GM18526 (cell line): Measurements from ENCODE around the gene TSPOAP1.

Experiments used
- POLR2A ChIP-seq: IDR thresholded peaks from 3 replicates; pipeline ENCODE4 v1.6.1; 2011; ENCODE audit not compliant: insufficient read length; ENCODE audit errors: extremely low read depth

Gene TSPOAP1

GRCh38 chr17:58365980-58366595 is 37.5 kb upstream of the TSPOAP1 start:
- no peak for TF ChIP-seq POLR2A

GRCh38 chr17:58365185-58365979 is 36.8 kb upstream of the TSPOAP1 start:
- no peak for TF ChIP-seq POLR2A

DNA sequence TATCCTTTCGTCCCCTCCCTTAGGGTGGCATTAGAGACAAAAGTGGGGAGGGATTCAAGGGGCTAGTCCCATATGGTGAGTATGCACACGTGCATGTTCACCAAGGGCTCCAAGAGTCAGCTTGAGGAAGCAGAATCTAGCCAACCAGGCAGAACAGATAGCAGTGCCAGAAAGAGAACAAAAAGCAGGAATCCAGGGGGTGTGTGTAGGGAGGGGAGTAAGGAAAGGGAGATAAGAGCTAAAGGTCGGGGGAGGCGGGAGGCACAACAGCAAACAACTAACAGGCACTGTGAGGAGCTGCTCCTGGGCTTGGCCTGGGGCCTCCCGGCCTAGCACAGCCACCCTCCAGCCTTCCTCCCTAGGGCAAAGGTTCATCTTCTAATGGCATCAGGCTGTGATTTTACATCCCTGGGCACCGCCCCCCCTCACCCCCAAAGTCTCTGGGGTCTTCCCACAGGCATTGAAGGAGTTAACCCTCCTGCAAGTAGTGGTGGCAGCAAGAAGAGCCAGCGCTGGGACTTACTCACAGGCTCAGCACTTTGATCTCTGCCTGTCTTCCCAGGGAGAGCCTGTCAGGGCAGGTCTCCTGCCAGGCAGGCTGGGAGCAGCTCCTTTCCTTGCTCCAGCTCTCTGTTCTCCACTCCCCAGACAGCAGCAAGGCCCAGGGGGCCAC is 35.8 kb upstream of the TSPOAP1 start:
- TF ChIP-seq POLR2A = no peak

DNA sequence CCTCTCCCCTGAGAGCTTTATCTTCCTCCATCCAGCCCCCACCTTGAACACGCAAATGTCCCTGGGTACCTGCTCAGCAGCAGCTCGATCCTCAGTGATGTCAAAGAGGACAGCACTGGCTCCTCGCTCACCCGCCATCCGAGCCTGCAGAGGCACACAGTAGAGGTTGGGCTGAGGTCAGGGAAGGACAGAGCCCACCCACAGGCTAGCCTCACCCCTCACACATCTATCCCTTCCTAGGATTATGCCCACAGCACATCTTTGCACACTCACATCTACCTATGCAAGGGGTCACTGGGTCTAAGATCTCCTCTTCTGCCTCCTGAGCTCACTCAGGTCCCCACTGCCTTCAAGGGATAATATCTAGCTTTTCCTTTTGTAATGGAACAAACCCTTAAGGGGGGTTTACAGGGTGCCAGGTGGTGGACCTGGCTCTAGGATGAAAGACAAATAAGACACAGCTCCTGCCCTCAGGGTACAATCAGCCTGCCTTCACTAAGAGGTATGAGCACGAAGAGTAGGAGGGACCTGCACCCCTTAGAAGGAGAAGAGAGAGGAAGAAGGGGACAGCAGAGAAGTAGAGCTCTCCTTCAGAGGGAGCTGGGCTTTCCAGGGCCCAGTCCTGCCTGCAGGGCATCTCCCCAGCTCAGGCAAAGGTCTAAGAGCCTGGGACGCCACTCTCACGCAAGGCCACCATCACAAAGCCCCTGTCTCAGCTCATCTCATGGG is 35.0 kb upstream of the TSPOAP1 start:
- no peak for TF ChIP-seq POLR2A

DNA sequence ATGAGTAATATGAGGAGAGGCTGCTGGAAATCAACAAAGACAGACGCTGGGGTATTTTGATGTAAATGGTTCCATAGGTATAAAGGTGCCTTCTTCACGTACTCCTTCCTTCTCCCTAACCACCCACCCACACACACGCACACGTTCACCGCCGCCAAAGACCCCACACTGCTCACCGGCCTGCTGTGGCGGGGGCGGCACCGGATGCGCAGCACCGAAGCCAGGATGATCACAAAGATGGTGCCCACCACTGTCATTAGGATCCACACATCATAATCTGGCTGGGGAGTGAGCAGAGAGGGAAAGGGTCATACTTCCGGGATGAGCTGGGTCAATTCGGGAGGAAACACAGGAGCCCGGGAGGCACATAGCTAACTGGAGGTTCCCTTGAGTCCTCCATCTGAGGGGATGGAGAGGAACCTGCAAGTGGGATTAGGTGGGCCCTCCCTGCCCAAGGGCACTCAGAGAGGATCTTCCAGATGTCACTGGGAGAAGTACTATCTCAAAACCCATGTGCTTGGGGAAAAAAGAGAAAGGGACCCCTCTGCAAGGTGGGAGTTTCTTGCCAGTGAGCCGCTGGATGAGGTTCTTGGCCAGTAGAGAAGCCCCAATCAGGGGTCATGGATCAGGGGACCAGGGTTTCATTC is 33.9 kb upstream of the TSPOAP1 start:
- no peak for TF ChIP-seq POLR2A

DNA sequence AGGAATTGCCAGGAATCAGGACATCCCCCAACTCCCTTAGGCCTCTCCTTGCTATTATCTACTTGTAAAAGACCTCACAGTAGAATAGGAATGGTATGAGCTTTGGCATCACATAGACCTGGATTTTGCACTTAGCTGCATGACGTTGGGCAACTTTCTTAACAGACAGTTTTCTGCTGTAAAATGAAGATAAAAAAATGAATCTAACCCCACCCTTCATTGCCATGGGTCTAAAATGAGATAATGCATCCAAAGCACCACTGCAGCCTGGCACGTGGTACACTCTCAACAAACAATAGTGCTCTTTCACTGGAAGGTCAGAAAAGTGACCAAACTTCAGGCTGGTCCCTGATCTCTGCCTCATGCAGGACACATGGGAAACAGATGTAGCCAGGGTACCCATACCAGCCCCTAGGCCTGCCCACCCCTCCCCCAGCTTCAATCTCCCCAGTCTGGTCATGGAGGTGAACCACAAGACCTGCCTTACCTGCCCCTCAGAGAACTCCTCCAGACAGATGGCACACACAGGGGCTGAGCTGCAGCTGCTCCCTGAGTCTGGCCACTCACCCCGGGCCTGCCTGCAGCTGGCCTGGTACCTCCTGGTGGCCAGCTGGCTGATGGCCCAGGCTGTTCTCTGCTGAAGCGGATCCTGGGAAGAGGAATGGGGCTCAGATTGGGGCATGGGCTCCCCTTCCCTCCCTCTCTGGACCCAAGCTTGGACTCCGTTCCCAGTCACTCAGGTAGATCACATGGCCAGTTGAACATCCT is 31.9 kb upstream of the TSPOAP1 start:
- TF ChIP-seq POLR2A = no peak

DNA sequence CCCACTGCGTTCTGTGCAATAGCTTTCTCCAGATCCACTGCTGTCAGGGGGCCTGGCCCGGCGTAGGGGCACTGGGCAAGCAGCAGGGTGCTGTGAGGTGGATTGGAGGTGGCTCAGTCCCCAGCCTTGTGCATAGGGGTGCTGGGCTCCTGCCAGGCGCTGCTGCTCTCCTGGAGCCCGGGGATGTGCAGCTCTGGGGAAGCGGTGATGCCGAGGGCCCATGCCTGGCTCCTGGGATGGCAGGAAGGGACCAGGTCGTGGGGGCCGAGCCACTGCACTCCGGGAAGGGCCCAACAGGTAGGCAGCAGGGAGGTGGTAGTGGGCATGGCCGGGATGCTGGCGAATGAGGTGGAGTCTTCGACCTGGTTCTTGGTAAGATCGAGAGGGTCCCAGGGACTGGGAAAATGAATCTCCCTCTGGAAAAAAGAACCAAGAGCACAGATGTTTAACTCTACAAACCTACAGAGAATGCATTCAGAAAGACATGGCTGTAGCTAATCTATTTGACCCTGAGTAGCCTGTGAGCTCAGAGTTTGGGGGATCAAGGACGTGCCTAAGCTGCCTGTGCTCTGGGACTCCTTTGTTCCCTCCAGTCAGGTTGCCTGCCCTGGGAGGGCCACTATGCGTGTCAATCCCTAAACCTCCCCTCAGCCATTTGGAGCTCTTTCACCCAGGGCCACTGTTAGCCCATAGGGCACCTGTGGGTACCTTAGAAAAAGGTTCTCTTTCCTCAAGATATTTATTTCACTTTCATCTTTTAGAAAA is 30.0 kb upstream of the TSPOAP1 start:
- no peak for TF ChIP-seq POLR2A

- TF ChIP-seq POLR2A = no peak
Observed at GRCh38 chr17:58357312-58358297, 29.0 kb upstream of the TSPOAP1 start.

DNA sequence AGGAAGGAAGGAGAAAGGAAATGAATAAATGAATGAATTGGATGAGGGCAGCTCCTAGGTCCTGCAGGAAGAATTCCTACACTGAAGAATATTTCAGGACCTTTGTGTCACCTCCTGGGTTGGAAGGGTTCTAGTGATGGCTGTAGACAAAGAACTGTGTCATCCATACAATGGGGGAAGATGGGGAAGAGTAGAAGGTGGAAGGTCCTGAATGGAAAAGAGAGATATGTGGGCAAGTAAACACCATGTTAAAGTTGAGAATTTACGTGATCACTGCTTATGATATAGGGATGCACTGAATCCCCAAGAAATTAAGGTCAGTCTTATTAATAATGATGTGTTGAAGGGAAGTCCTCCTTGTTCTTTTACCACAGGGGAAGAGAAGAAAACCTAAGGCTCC is 27.6 kb upstream of the TSPOAP1 start:
- no peak for TF ChIP-seq POLR2A

GRCh38 chr17:58354541-58355216 is 26.1 kb upstream of the TSPOAP1 start:
- TF ChIP-seq POLR2A = no peak

DNA sequence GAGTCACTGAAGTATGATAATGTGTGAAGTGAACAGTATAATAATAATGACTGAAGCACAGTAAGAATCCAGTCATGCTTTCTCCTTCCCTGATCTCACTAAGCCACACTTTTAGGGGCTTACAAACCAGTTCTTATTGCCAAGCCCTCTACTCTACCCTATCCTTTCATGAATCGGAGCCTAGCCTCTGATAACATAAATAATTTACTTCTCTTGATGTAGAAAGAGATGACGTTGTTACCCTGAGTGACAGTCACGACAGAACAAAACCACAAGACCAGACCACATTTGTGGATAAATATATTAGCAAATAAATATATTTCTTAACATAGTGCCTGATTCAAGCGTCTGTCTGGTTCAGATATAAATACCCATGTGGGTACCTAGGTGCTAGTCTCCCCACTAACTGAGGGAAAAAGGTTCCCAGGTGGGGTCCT is 24.8 kb upstream of the TSPOAP1 start:
- TF ChIP-seq POLR2A = no peak
